GM18951 (cell line): ENCODE measurements around the gene NMRK2.
A peak's percentile ranks its signal among the peaks of the same experiment; 100 is the strongest.
"Not testable (repeated sequence)": the region's sequence is repeated elsewhere in the genome, so short reads cannot be mapped to it uniquely, and the experiment has no call there.

Experiments used
- POLR2A ChIP-seq: IDR thresholded peaks from 4 replicates; pipeline ENCODE4 v1.6.1; 2011; ENCODE audit warnings: mild to moderate bottlenecking; ENCODE audit not compliant: insufficient read length, insufficient read depth; ENCODE audit errors: extremely low read depth
- in situ Hi-C: fragments of 300-500 bp; cut with MboI; formaldehyde crosslinking; loops from one replicate; pipeline ENCODE4 v1.12.0; 2022; ENCODE audit warnings: low sequenced_read_pairs, mixed read lengths, inconsistent platforms; ENCODE audit not compliant: unreplicated experiment

Gene NMRK2

GRCh38 chr19:3963458-3964255 is 30.8 kb downstream of the NMRK2 start:
- TF ChIP-seq POLR2A = no peak
- in situ Hi-C loops = no loop called here

- TF ChIP-seq POLR2A = no peak
- in situ Hi-C loops = no loop called here
Observed at GRCh38 chr19:3964256-3965194, 31.7 kb downstream of the NMRK2 start.

- in situ Hi-C loops = no loop called here
- no peak for TF ChIP-seq POLR2A
Observed at GRCh38 chr19:3966051-3967017, 33.5 kb downstream of the NMRK2 start.

- in situ Hi-C loops = not testable (repeated sequence)
Observed at GRCh38 chr19:3967983-3968382, 35.1 kb downstream of the NMRK2 start.

GRCh38 chr19:3968556-3969434 is 35.9 kb downstream of the NMRK2 start:
- no peak for TF ChIP-seq POLR2A
- in situ Hi-C loops = no loop called here

- no peak for TF ChIP-seq POLR2A
- in situ Hi-C loops = no loop called here
Observed at GRCh38 chr19:3969435-3970312, 36.8 kb downstream of the NMRK2 start.

- TF ChIP-seq POLR2A = no peak
- in situ Hi-C loops = no loop called here
Observed at GRCh38 chr19:3970313-3970807, 37.5 kb downstream of the NMRK2 start.

- in situ Hi-C loops = no loop called here
- TF ChIP-seq POLR2A = peak; percentile 87
Observed at GRCh38 chr19:3970808-3971598, 38.1 kb downstream of the NMRK2 start, which contains the start of gene DAPK3. Gene DAPK3, minus strand, starts transcription at chr19:3971099. Its CDS starts 1,364 bp downstream, at chr19:3969735.

- in situ Hi-C loops = no loop called here
- no peak for TF ChIP-seq POLR2A
Observed at GRCh38 chr19:3975144-3975543, 42.3 kb downstream of the NMRK2 start.

- peak; percentile 39 for TF ChIP-seq POLR2A
- in situ Hi-C loops = no loop called here
Observed at GRCh38 chr19:3975637-3976087, 42.8 kb downstream of the NMRK2 start.
